Kasumi-1 (cell line): ENCODE results near the gene CYSRT1.
A peak's percentile ranks its signal among the peaks of the same experiment; 100 is the strongest.

Experiments
- DNase-seq, 2 experiments: peaks; one replicate each; lab custom pipeline; 2025; lab: John Stamatoyannopoulos, UW

The CYSRT1 gene

GRCh38 chr9:137227054-137227852 is 2.3 kb downstream of the CYSRT1 start, which contains the start of gene RNF224:
RNF224 (plus strand) TSS chr9:137227502; CDS start chr9:137228336, 834 bp downstream.
- peak; percentile 67 to 68 for DNase-seq

DNA sequence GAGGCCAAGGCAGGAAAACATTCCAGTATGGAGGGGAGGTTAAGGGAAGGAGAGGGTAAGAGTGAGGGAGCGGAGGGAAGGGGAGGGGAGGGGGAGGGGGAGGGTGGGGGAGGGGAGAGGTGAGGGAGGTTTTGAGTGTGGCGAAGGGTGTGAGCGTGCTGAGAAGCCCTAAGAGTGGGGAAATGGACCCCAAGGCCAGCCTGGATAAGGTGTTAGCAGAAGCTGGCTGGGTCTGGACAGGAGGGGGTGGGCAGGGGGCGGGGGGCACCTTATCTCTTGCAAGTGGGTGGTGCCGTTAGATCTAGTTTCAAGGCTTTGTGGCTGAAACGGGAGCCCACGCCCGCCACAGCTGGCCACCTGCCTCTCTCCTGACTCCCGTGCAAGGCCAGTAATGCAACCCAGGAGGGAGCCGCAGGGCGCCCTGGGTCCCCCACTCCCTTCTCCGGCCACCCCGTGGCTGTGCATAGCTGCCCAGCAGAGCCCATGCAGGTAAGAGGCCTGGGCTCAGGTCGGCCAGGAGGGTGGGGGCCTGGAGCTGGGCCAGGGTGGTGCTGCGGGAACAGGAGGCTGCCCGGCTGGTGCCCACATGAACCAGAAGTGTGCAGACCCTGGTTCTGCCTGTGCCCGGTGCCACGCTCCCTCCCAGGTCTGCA is 3.0 kb downstream of the CYSRT1 start:
- no peak for DNase-seq

- DNase-seq = no peak
Observed at GRCh38 chr9:137228506-137228967, 3.6 kb downstream of the CYSRT1 start.

DNA sequence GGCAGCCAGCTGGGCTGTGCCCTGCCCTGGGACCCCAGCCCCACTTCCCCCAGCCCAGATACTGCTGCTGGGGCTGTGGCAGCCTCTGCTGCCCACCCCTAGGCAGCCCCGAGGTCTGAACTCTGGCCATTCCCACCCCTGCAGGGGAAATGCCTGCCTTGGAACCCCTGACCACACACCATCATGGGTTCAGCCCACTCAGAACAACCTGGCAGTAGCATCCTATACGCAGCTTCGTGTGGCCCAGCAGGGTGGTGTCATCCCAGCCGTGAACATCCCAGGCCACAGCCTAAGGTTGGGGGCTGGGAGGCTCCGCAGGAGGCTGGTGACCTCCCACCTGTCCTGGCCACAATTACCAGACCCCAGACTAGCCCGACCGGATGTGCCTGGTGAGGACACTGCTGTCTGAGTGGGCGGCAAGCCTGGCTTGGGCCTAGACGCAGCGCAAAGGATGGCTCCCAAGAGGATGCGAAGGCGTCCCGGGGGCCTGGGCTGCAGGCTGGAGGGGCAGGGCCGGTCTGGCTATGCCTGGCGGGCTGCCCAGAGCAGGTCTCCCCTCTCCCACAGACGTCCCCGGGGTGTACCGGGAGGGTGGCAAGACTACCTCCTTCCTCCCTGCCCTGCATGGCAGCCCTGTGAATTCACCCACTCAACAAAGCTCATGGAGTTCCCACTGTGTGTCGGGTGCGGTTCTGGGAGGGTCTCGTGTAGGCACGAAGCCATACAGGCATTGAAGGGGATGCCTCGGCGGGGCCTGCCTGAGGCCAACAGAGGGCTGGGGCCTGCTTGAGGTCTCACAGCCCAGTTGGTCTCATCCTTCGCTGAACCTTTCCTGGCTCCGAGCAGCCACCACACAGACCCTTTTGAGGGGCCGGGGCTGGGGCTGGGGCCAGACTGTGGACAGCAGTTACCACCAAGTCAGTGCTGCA is 4.3 kb downstream of the CYSRT1 start:
- DNase-seq = no peak

DNA sequence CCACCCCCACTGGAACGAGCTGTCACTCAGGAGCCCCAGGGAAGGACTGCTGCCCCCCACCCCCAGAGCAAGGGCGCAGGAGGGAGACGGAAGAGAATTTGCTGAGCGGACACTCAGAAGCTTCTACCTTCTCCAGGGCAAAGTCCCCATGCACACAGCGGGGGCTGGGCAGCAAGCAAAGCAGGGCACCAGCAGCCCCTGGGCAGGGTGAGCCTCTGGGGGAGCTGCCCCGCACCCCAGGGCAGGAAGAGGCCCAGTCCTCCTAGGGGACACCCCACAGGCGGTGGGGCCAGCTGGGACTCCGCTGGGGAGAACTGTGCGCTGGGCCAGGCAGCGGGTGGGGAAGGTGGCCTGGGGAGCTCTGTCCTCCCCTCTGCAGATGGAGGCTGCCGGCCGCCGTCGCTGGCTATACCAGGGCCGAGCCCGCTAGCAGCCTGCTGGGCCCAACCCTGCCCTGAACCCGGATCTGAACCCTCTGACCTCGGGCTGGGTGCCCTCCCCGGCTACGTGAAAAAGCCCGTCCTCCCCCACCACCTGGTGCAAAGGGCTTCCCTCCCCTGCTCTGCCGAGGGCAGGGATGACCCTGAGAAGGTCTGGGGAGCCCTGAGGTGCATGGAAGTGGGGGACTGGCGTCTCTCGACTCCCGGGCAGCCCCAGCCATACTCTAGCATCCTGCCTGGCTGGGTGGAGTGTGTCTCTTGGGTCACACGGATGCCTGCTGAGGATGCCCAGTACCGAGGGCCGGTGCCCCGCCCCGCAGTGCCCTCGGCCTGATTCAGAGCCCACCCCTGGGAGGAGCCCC is 5.1 kb downstream of the CYSRT1 start:
- DNase-seq = no peak

GRCh38 chr9:137230705-137231371 is 5.9 kb downstream of the CYSRT1 start, which contains the start of gene SLC34A3:
SLC34A3 (plus strand) TSS chr9:137230901; CDS start chr9:137231703, 802 bp downstream.
- DNase-seq = no peak

DNA sequence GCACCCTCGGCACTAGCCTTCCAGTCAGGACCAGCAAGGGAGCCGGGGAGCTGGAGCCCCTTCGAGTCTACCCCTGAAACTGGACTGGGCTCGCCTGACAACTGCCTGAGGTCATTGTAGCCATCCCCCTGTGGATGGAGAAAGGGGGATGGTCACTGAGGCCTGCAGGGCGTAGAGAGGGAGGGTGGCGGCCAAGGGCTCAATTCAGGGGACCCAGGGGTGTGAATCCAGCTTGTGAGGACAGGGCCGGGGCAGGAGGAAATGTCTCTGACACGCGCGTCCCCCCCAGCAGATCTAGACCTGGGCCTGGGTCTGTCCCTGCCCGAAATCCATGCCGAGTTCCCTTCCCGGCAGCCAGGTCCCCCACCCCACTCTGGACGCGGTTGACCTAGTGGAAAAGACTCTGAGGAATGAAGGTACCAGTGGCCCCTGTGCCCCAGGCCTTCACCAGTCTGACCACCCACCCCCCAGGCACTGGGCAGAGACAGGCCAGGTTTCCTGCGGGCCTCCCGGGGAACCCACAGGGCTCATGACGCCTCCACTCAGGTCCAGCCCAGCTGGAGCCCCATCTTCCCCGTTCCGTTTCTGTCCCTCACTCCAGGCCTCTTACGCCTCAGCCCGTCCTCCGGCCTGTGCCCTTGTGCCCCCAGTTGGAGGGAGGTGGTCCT is 6.5 kb downstream of the CYSRT1 start:
- no peak for DNase-seq

- DNase-seq = no peak
Observed at GRCh38 chr9:137232101-137232500, 7.1 kb downstream of the CYSRT1 start.

DNA sequence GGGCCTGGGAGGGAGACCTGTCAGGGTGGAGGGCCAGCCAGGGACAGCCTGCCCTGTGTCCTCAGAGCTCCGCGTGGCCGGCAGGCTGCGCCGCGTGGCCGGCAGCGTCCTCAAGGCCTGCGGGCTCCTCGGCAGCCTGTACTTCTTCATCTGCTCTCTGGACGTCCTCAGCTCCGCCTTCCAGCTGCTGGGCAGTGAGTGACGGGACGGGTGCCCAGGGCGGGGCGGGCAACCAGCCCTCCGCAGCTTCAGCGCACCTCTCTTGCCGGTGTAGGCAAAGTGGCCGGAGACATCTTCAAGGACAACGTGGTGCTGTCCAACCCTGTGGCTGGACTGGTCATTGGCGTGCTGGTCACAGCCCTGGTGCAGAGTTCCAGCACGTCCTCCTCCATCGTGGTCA is 7.5 kb downstream of the CYSRT1 start:
- DNase-seq = no peak

DNA sequence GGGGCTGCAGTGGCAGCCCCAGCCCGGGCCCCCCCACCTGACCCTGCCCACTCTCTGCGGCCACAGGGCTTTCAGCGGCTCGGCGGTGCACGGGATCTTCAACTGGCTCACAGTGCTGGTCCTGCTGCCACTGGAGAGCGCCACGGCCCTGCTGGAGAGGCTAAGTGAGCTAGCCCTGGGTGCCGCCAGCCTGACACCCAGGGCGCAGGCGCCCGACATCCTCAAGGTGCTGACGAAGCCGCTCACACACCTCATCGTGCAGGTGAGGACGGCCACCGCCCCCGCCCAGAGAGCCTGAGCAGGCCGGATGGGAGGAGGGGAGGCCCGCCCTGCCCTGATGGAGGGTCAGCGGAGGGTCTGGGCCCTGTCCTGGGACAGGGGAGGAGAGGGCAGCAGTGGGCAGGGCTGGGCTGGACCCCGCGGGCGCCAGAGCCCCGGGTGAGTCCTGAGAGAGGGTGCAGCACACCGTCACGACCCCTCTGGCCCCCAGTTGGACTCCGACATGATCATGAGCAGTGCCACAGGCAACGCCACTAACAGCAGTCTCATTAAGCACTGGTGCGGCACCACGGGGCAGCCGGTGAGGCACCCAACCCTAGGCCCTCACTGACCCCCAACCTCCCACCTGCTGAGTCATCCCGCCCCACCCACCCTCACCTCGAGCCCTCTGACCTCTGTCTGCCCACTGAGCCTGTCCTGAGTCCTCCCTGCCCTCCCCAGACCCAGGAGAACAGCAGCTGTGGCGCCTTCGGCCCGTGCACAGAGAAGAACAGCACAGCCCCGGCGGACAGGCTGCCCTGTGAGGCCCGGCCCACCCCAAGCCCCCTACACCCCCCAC is 8.4 kb downstream of the CYSRT1 start:
- DNase-seq = no peak

DNA sequence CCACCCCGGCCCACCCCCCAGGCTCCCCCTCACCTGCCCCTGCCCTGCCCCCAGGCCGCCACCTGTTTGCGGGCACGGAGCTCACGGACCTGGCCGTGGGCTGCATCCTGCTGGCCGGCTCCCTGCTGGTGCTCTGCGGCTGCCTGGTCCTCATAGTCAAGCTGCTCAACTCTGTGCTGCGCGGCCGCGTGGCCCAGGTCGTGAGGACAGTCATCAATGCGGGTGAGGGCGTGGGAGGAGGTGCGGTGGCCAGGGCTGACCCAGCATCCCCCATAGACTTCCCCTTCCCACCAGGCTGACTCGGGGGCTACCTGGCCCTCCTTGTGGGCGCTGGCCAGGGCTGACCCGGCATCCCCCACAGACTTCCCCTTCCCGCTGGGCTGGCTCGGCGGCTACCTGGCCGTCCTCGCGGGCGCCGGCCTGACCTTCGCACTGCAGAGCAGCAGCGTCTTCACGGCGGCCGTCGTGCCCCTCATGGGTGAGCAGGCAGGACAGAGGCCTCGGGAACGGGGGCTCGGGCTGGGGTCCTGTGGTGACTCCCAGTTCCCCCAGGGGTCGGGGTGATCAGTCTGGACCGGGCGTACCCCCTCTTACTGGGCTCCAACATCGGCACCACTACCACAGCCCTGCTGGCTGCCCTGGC is 9.2 kb downstream of the CYSRT1 start:
- DNase-seq = no peak

DNA sequence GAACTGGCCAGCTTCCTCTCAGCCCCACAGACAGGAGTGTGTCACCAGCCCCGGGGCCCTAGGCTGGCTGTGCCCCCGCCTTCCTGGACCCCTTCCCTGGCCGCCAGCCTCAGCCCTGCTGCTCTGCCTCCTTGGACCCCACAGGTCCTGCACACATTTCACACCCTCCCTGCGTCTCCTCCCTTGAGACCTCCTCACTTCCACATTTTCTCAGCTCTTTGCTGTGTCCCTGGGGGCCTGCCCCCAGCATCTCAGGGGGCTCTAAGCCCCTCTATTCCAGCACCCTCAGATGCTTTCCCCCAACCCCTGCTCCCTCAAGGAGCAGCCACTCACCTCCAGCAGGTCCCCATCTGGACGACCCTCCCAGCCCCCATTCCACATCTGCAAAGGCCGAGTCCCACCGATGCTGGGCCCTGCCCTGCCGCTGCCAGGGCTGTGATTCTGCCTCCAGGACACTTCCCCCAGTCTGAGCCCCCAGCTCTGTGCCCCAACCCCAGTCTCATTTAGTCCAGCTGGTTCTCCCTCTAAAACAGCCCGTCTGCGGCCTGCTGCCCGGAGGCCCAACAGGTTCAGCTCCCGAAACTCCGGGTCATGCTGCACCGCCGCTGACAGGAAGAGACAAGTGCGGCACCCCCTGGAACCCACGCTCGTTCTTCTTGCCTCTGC is 9.9 kb downstream of the CYSRT1 start:
- DNase-seq = no peak

DNA sequence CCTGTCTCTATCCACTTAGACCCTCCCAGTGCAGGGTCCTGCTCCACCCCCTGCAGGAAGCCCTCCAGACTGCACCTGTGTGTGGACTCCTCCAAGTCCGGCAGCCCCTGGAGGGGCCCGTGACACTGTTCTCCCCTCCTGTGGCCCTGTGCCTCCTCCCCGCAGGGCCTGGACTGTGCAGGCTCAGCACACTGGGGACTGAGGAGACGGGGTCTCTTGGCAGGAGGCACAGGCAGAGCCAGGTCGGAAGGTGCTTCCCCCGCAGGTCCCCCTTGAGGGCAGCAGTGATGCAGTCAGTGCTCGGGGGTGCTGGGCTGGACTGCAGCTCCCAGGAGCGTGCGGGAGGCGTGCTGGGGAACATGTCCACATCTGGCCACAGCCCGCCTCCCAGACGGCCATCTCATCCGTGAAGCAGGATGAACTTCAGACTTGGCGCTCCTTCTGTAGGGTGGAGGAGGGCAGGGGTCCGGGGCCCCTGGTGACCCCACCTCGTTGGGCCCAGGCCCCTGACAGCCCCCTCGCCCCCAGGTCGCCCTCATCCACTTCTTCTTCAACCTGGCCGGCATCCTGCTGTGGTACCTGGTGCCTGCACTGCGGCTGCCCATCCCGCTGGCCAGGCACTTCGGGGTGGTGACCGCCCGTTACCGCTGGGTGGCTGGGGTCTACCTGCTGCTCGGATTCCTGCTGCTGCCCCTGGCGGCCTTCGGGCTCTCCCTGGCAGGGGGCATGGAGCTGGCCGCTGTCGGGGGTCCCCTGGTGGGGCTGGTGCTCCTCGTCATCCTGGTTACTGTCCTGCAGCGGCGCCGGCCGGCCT is 10.7 kb downstream of the CYSRT1 start:
- no peak for DNase-seq

DNA sequence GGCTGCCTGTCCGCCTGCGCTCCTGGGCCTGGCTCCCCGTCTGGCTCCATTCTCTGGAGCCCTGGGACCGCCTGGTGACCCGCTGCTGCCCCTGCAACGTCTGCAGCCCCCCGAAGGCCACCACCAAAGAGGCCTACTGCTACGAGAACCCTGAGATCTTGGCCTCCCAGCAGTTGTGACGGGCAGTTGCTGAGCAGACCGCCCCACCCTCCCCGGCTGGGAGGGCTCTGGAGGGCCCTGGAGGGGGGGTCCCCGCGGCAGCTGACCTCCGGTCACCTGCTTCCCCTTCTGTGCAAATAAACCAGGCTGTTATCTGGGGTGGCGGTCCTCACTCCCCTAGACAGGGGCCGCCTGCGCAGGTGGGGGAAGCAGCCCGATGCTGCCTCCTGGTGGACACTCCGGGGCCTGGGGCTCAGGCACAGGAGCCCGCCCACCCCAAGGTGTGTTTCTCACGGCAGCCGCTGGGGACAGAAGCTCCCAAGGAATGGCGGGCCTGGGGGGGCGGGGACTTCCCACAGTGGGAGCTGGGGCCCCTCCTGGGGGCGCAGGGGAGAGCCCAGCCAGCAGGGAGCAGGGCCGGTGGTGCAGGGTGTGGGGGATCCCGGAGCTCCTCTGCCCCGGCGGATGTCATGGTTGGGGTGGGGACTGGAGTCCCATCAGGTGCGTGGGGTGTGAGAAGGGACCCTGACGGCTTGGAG is 11.4 kb downstream of the CYSRT1 start:
- DNase-seq = peak; percentile 69 to 77

- DNase-seq = no peak
Observed at GRCh38 chr9:137236936-137237421, 12.0 kb downstream of the CYSRT1 start.
